Ovary (tissue), 9 donors: ENCODE data around the gene SMPX. TPM values are rescaled to one million over a fixed set of nuclear protein-coding genes. Genes with fewer than 3 reads are reported as not detected.

Experiments
- DNase-seq, 5 donors: peaks; one replicate each; pipeline ENCODE4 v3.0.0-alpha.2; 2019 to 2020
- H3K27ac ChIP-seq, 2 donors: fragments of 200-600 bp; one replicate each; pipeline versions ENCODE4 v1.5.1 to v1.8.0; 2019 to 2022
- H3K27me3 ChIP-seq: fragments of 200-600 bp; one replicate; pipeline ENCODE4 v1.8.0; 2022
- H3K36me3 ChIP-seq: fragments of 200-600 bp; sonication (generic); one replicate; pipeline ENCODE4 v1.5.1; 2019
- H3K4me1 ChIP-seq: one replicate; pipeline ENCODE4 v1.8.1; 2013; ENCODE audit warnings: mild to moderate bottlenecking, moderate library complexity; ENCODE audit not compliant: insufficient read depth
- H3K4me3 ChIP-seq: fragments of 200-600 bp; sonication (generic); one replicate; pipeline ENCODE4 v1.5.1; 2017
- H3K9me3 ChIP-seq, 2 donors: fragments of 200-600 bp in 1 of 2; sonication (generic) in 1 of 2; one replicate each; pipeline versions ENCODE4 v1.5.1 to v1.8.1; 2013 to 2019; ENCODE audit warnings: mild to moderate bottlenecking in 1 of 2, moderate library complexity in 1 of 2
- CTCF ChIP-seq, 3 donors: fragments of 450-650 bp in 2 of 3; fragments of 200-600 bp in 1 of 3; IDR thresholded peaks; one replicate each; pipeline versions ENCODE4 v1.5.1 to v1.8.0; 2016 to 2022; ENCODE audit warnings: antibody characterized with exemption in 3 of 3, mild to moderate bottlenecking in 1 of 3
- EP300 ChIP-seq: sonication (generic); formaldehyde crosslinking; IDR thresholded peaks from one replicate; pipeline ENCODE4 v1.6.1; 2017; ENCODE audit warnings: antibody characterized with exemption
- POLR2A ChIP-seq: fragments of 450-650 bp; IDR thresholded peaks from one replicate; pipeline ENCODE4 v1.6.1; 2017; ENCODE audit warnings: antibody characterized with exemption, mild to moderate bottlenecking, moderate library complexity
- WGBS, 3 donors: extraction: QIAGEN DNeasy Blood & Tissue Kit in 1 of 3; methylation state at CpG; one replicate each; pipeline versions ENCODE4 v1.1.5 to v1.1.7; 2013 to 2017; 5-methylcytosine and 5-hydroxymethylcytosine counted together
- intact Hi-C, 4 donors: fragments of 100-400 bp; cut with DNase I; formaldehyde crosslinking; loops; one replicate each; pipeline versions ENCODE4 v1.11.0 to v1.15.1; 2022 to 2023
- polyA plus RNA-seq, 2 donors: library from polyadenylated mRNA; stranded (reverse); fragments of 200-250 nt in 1 of 2; fragments of 350-450 nt in 1 of 2; fragmentation: Illumina TruSeq in 1 of 2; extraction: RNeasy Lipid Tissue Mini Kit (QIAGEN cat#74804) in 1 of 2; gene quantifications; one replicate each; pipeline ENCODE4 v1.2.3, GENCODE V29; 2013 to 2014
- total RNA-seq, 7 donors: library from RNA; depleted of rRNA in 2 of 7; stranded (reverse); fragments of >200 nt in 2 of 7; fragmentation: NEBNext Ultra II Directional in 3 of 7; extraction: Animal tissue kit (Norgen Biotek cat#: 25700) in 3 of 7; gene quantifications; one replicate each; pipeline versions ENCODE4 v1.1.0 to v1.2.4, GENCODE V29; 2016 to 2023
- donor health status: DM: no; HTN: no; CAD: no; lungs with moderate emphysema.
- donor health status: DM: no; HTN: no; CAD: no.
- donor health status: Bipolar disorder and iron deficiency.
- donor health status: DM: yes; HTN: yes; CAD: no.
- donor health status: DM: no; HTN: no; CAD: no.
- donor health status: DM: yes; HTN: yes; CAD: no.

Gene SMPX
- total and polyA plus RNA-seq, 9 donors = 0.43 to 1.4 (median 0.64) TPM; not detected in 1

GRCh38 chrX:21666679-21667078 lies 91.2 kb downstream of the SMPX start:
- Histone ChIP-seq H3K9me3 (no peaks in the 10 kb centered on the region), H3K27ac (no peak overlapping the region), H3K27me3 (no peaks in the 10 kb centered on the region), H3K4me3 (no peak overlapping the region), H3K36me3 (no peaks in the 10 kb centered on the region), H3K4me1 (no peaks in the 10 kb centered on the region)
- no peak for DNase-seq
- intact Hi-C loops = no loop called here
- TF ChIP-seq CTCF (IDR thresholded peaks at IDR 0.05) (no peak), POLR2A (no peak), EP300 (no peak)
- WGBS, 3 donors = 60 to 66% (median 65%) methylated on average over 4 of the region's 4 CpGs

- H3K4me1 ChIP-seq = no peaks in the 10 kb centered on the region
- 62 to 70% (median 66%) methylated on average over 4 of the region's 4 CpGs for WGBS, 3 donors
- no peak overlapping the region for H3K27ac ChIP-seq
- intact Hi-C loops = no loop called here
- H3K4me3 ChIP-seq = no peak overlapping the region
- TF ChIP-seq EP300 (no peak), POLR2A (no peak), CTCF (IDR thresholded peaks at IDR 0.05) (no peak)
- no peaks in the 10 kb centered on the region for H3K9me3 ChIP-seq
- H3K36me3 ChIP-seq = no peaks in the 10 kb centered on the region
- H3K27me3 ChIP-seq = no peaks in the 10 kb centered on the region
- DNase-seq = no peak
These were observed 91.7 kb downstream of the SMPX start for GRCh38 chrX:21666252-21666651.

- no peaks in the 10 kb centered on the region for H3K27me3 ChIP-seq
- WGBS, 3 donors = 50 to 61% (median 58%) methylated on average over 4 of the region's 4 CpGs
- intact Hi-C loops = no loop called here
These were observed 95.2 kb downstream of the SMPX start for GRCh38 chrX:21662761-21663160.

GRCh38 chrX:21661316-21661715 lies 96.6 kb downstream of the SMPX start:
- Histone ChIP-seq H3K27me3 (no peaks in the 10 kb centered on the region), H3K9me3 (no peaks in the 10 kb centered on the region), H3K4me1 (no peaks in the 10 kb centered on the region), H3K27ac (no peak overlapping the region), H3K36me3 (no peaks in the 10 kb centered on the region), H3K4me3 (no peak overlapping the region)
- no peak for TF ChIP-seq EP300
- TF ChIP-seq POLR2A = no peak
- no peak for TF ChIP-seq CTCF (IDR thresholded peaks at IDR 0.05)
- DNase-seq = no peak
- WGBS, 3 donors = 65 to 72% (median 67%) methylated on average over 6 of the region's 6 CpGs
- intact Hi-C loops = no loop called here

More at GRCh38 chrX:21662761-21663160, 95.2 kb downstream of the SMPX start:
- no peaks in the 10 kb centered on the region for H3K9me3 ChIP-seq
- H3K4me3 ChIP-seq = no peak overlapping the region
- no peak overlapping the region for H3K27ac ChIP-seq
- H3K4me1 ChIP-seq = no peaks in the 10 kb centered on the region
- TF ChIP-seq POLR2A (no peak), EP300 (no peak), CTCF (IDR thresholded peaks at IDR 0.05) (no peak)
- H3K36me3 ChIP-seq = no peaks in the 10 kb centered on the region
- no peak for DNase-seq

- Histone ChIP-seq H3K27ac (no peak overlapping the region), H3K36me3 (no peaks in the 10 kb centered on the region), H3K27me3 (no peaks in the 10 kb centered on the region), H3K4me3 (no peak overlapping the region), H3K4me1 (peaks cover 3% of the 10 kb centered on the region), H3K9me3 (no peaks in the 10 kb centered on the region)
- DNase-seq = no peak
- WGBS, 3 donors = 82 to 88% (median 84%) methylated on average over 2 of the region's 2 CpGs
- no peak for TF ChIP-seq EP300
- intact Hi-C loops = no loop called here
These were observed 97.8 kb downstream of the SMPX start for GRCh38 chrX:21660156-21660555.
